HepG2 (cell line): ENCODE data around the gene SCAANT1. TPM values are rescaled to one million over a fixed set of nuclear protein-coding genes. Genes with fewer than 3 reads are reported as not detected.

Experiments
- ATF7 ChIP-seq, 2 experiments: fragments of 450-650 bp in 1 of 2; sonication (generic) in 1 of 2; formaldehyde crosslinking in 1 of 2; IDR thresholded peaks; 2 replicates each; pipeline versions ENCODE4 v1.4.0 to v1.6.1; 2016 to 2020; ENCODE audit warnings: antibody characterized with exemption in 1 of 2, mild to moderate bottlenecking in 1 of 2, missing genetic modification reagents in 1 of 2
- ATM ChIP-seq: fragments of 450-650 bp; IDR thresholded peaks from 2 replicates; pipeline ENCODE4 v1.7.1; 2017; ENCODE audit warnings: mild to moderate bottlenecking, borderline replicate concordance
- ATRX ChIP-seq: sonication (generic); formaldehyde crosslinking; IDR thresholded peaks from 2 replicates; pipeline ENCODE4 v1.4.0; 2020; ENCODE audit warnings: missing genetic modification reagents, borderline replicate concordance
- E2F5 ChIP-seq: sonication (generic); formaldehyde crosslinking; conservative IDR thresholded peaks from 2 replicates; pipeline ENCODE4 v1.4.0; 2020; ENCODE audit warnings: missing genetic modification reagents
- EHMT2 ChIP-seq: fragments of 200-600 bp; sonication (generic); IDR thresholded peaks from 2 replicates; pipeline ENCODE4 v1.7.0; 2017; ENCODE audit warnings: antibody characterized with exemption, low read depth, low read length, borderline replicate concordance
- HMGXB4 ChIP-seq, 2 experiments: sonication (generic) in 1 of 2; formaldehyde crosslinking in 1 of 2; IDR thresholded peaks; 2 replicates each; pipeline versions ENCODE4 v1.4.0 to v1.6.1; 2018 to 2020; ENCODE audit warnings: missing genetic modification reagents in 2 of 2, borderline replicate concordance in 1 of 2, low read depth in 1 of 2, mild to moderate bottlenecking in 1 of 2, missing biosample characterization in 1 of 2
- HOXA3 ChIP-seq: sonication (generic); formaldehyde crosslinking; IDR thresholded peaks from 2 replicates; pipeline ENCODE4 v1.5.0; 2020; ENCODE audit warnings: missing genetic modification reagents
- KDM6A ChIP-seq: IDR thresholded peaks from 2 replicates; pipeline ENCODE4 v1.6.1; 2016; ENCODE audit warnings: low read depth
- MTA1 ChIP-seq: sonication (generic); formaldehyde crosslinking; IDR thresholded peaks from 2 replicates; pipeline ENCODE4 v1.4.0; 2020; ENCODE audit warnings: missing genetic modification reagents, mild to moderate bottlenecking, borderline replicate concordance
- NBN ChIP-seq: fragments of 450-650 bp; conservative IDR thresholded peaks from 2 replicates; pipeline ENCODE4 v1.6.1; 2017
- NFE2L2 ChIP-seq: fragments of 150-350 bp; IDR thresholded peaks from 2 replicates; pipeline ENCODE4 v1.6.1; 2014; ENCODE audit warnings: low read length
- RCOR2 ChIP-seq: IDR thresholded peaks from 2 replicates; pipeline ENCODE4 v1.6.1; 2016; ENCODE audit warnings: missing biosample characterization, missing genetic modification reagents
- SMC3 ChIP-seq: IDR thresholded peaks from 2 replicates; pipeline ENCODE4 v1.6.1; 2011; ENCODE audit warnings: low read length, improper control_type of control experiment
- TEAD2 ChIP-seq: sonication (generic); formaldehyde crosslinking; IDR thresholded peaks from 2 replicates; pipeline ENCODE4 v1.9.0; 2021; ENCODE audit warnings: missing genetic modification reagents
- TEF ChIP-seq: sonication (generic); formaldehyde crosslinking; IDR thresholded peaks from 2 replicates; pipeline ENCODE4 v1.5.0; 2020; ENCODE audit warnings: missing genetic modification reagents
- ZBTB21 ChIP-seq: sonication (generic); formaldehyde crosslinking; IDR thresholded peaks from 2 replicates; pipeline ENCODE4 v1.4.0; 2020; ENCODE audit warnings: missing genetic modification reagents
- ZNF143 ChIP-seq: sonication (generic); formaldehyde crosslinking; IDR thresholded peaks from 2 replicates; pipeline ENCODE4 v1.4.0; 2020; ENCODE audit warnings: missing genetic modification reagents
- ZNF205 ChIP-seq: IDR thresholded peaks from 2 replicates; pipeline ENCODE4 v1.6.1; 2018; ENCODE audit warnings: missing biosample characterization, missing genetic modification reagents
- ZNF441 ChIP-seq: sonication (generic); formaldehyde crosslinking; IDR thresholded peaks from 2 replicates; pipeline ENCODE4 v1.7.0; 2021; ENCODE audit warnings: missing genetic modification reagents, borderline replicate concordance
- ZNF510 ChIP-seq: sonication (generic); formaldehyde crosslinking; IDR thresholded peaks from 2 replicates; pipeline ENCODE4 v1.4.0; 2020; ENCODE audit warnings: low read depth, mild to moderate bottlenecking, missing genetic modification reagents
- ZNF512B ChIP-seq: sonication (generic); formaldehyde crosslinking; IDR thresholded peaks from 2 replicates; pipeline ENCODE4 v1.5.1; 2020; ENCODE audit warnings: missing genetic modification reagents, mild to moderate bottlenecking, borderline replicate concordance
- ZNF598 ChIP-seq: sonication (generic); formaldehyde crosslinking; IDR thresholded peaks from 2 replicates; pipeline ENCODE4 v1.5.1; 2020; ENCODE audit warnings: mild to moderate bottlenecking, missing genetic modification reagents, borderline replicate concordance
- ZNF607 ChIP-seq: sonication (generic); formaldehyde crosslinking; IDR thresholded peaks from 2 replicates; pipeline ENCODE4 v1.5.1; 2020; ENCODE audit warnings: missing genetic modification reagents, mild to moderate bottlenecking, borderline replicate concordance
- ZSCAN20 ChIP-seq: sonication (generic); formaldehyde crosslinking; IDR thresholded peaks from 2 replicates; pipeline ENCODE4 v1.4.0; 2020; ENCODE audit warnings: missing genetic modification reagents, mild to moderate bottlenecking, borderline replicate concordance
- polyA plus RNA-seq, 8 experiments: library from polyadenylated mRNA; depleted of rRNA in 3 of 8; stranded (reverse) in 7 of 8; unstranded in 1 of 8; fragments of >200 nt; fragmentation: Illumina TruSeq in 4 of 8; extraction: Trizol in 4 of 8; gene quantifications; 2 replicates each; pipeline versions ENCODE4 v1.2.1 to v1.2.3, GENCODE V29; 2011 to 2016; ENCODE audit warnings: low read depth in 4 of 8, missing spikeins in 1 of 8, mixed read lengths in 1 of 8; ENCODE audit not compliant: insufficient read depth in 1 of 8
- total RNA-seq, 5 experiments: library from RNA; depleted of rRNA; stranded (reverse); fragments of >200 nt; fragmentation: Illumina TruSeq; extraction: Trizol; gene quantifications; 2 replicates each; pipeline ENCODE4 v1.2.3, GENCODE V29; 2016; ENCODE audit warnings: low read depth in 1 of 5

The SCAANT1 gene
- total and polyA plus RNA-seq, 2 of the 13 experiments (the other 11 are each of a cell fraction or from before 2014, with no cell fraction given): not detected

- TF ChIP-seq ZBTB21 (CRISPR knock-in tag) (peak; percentile 57; the same call in 1 of the 2 replicates), HMGXB4 (CRISPR knock-in tag; IDR thresholded peaks at IDR 0.05; ENCODE audit: borderline replicate concordance in 1 of 2, low read depth in 1 of 2) (peak in 1 of 2 experiments; percentile 75; a peak in 2 of 4 replicates), KDM6A (CRISPR knock-in tag) (no peak), ZNF205 (no peak; the same call in 1 of the 2 replicates), ZNF607 (CRISPR knock-in tag) (0 out of 2 replicates have a peak, but pooled peaks have one; percentile 62), E2F5 (CRISPR knock-in tag) (no peak), HOXA3 (CRISPR knock-in tag) (peak; percentile 40; the same call in 1 of the 2 replicates), SMC3 (no peak), NBN (no peak), ZNF143 (CRISPR knock-in tag) (no peak; the same call in 1 of the 2 replicates), ZNF512B (CRISPR knock-in tag) (no peak), EHMT2 (no peak), TEF (CRISPR knock-in tag) (no peak), ATM (no peak), TEAD2 (no peak), ZSCAN20 (CRISPR knock-in tag) (no peak), ZNF598 (CRISPR knock-in tag) (no peak), ZNF441 (CRISPR knock-in tag) (no peak), ATRX (CRISPR knock-in tag) (no peak), RCOR2 (no peak), NFE2L2 (no peak), ZNF510 (peak; percentile 70; the same call in 1 of the 2 replicates), MTA1 (no peak; the same call in 1 of the 2 replicates), ATF7 (IDR thresholded peaks at IDR 0.05) (peak; percentile 41; the same call in 1 of the 2 replicates), ATF7 (CRISPR knock-in tag; IDR thresholded peaks at IDR 0.05) (no peak; the same call in 1 of the 2 replicates)
Measured at GRCh38 chr3:63911873-63912767, at the start of gene SCAANT1 (continued).
